HFF-Myc (cell line): ENCODE measurements around the gene MRC1.

Source experiments
- DNase-seq: peaks from one replicate; pipeline ENCODE4 v3.0.0-alpha.2; 2011; ENCODE audit warnings: low read depth; ENCODE audit errors: extremely low read depth
- H3K4me3 ChIP-seq: replicated peaks from 2 replicates; pipeline ENCODE4 v1.5.1; 2011; ENCODE audit warnings: low read depth, mild to moderate bottlenecking, control low read depth, low read length
- CTCF ChIP-seq: IDR thresholded peaks from 2 replicates; pipeline ENCODE4 v1.5.1; 2012; ENCODE audit warnings: mild to moderate bottlenecking, low read depth, low read length, control low read depth; ENCODE audit errors: missing control alignments

MRC1 gene

GRCh38 chr10:17835688-17836087 is 26.5 kb downstream of the MRC1 start:
- no peak overlapping the region for H3K4me3 ChIP-seq
- DNase-seq: peak; percentile 52
- no peak for TF ChIP-seq CTCF

GRCh38 chr10:17836942-17837341 is 27.8 kb downstream of the MRC1 start:
- DNase-seq: peak; percentile 12
- H3K4me3 ChIP-seq: peak overlapping the region; percentile 15

GRCh38 chr10:17838080-17838648 is 29.0 kb downstream of the MRC1 start:
- no peak overlapping the region for H3K4me3 ChIP-seq
- peak; percentile 36 for DNase-seq
- no peak for TF ChIP-seq CTCF

More at GRCh38 chr10:17836942-17837341, 27.8 kb downstream of the MRC1 start:
- no peak for TF ChIP-seq CTCF

- no peak for DNase-seq
Observed at GRCh38 chr10:17841050-17841449, 31.9 kb downstream of the MRC1 start.

GRCh38 chr10:17842641-17843040 is 33.5 kb downstream of the MRC1 start:
- no peak for DNase-seq
- no peak for TF ChIP-seq CTCF
- H3K4me3 ChIP-seq: no peak overlapping the region

More at GRCh38 chr10:17841050-17841449, 31.9 kb downstream of the MRC1 start:
- H3K4me3 ChIP-seq: no peak overlapping the region
- TF ChIP-seq CTCF: no peak

- DNase-seq: no peak
- H3K4me3 ChIP-seq: no peak overlapping the region
- TF ChIP-seq CTCF: peak; percentile 23
Observed at GRCh38 chr10:17847585-17848296, 38.6 kb downstream of the MRC1 start.
